ENCODE data around the gene CD302. TPM values are rescaled to one million over a fixed set of nuclear protein-coding genes. Genes with fewer than 3 reads are reported as not detected.

The CD302 gene
- total RNA-seq, 1 experiment from 2014 or later, result 3.3 TPM

DNA sequence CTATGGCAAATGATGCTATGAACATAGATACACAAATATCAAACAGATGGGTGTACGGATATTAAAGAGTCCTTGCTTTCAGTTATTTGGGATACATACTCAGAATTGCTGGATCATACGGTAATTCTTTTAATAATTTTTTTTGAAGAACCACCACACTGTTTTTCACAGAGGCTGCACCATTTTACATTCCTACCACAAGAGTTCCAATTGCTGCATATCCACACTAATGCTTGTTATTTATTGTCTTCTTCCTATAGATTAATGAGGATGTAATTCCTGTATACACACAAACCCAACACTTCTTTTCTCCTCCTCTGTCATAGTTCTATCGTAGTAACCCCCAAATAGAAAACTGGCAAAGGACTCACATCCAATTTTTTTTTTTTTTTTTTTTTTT is 21.7 kb downstream of the CD302 start:
- no peaks in the 10 kb centered on the region for H3K27me3 ChIP-seq (ENCODE audit: control insufficient read depth, insufficient read depth, low read length)
- no peak for ATAC-seq
- no peak overlapping the region for H3K27ac ChIP-seq (ENCODE audit: low read length)
- intact Hi-C loops (cut with micrococcal nuclease; ENCODE audit: unreplicated experiment) (no loop called here), in situ Hi-C loops (cut with HindIII; ENCODE audit: low pct_unique_long_range_greater_than_20kb, low sequenced_read_pairs) (no loop called here)
- no peak for DNase-seq (ENCODE audit: low read depth, low spot score)
- TF ChIP-seq, protein P1, sequence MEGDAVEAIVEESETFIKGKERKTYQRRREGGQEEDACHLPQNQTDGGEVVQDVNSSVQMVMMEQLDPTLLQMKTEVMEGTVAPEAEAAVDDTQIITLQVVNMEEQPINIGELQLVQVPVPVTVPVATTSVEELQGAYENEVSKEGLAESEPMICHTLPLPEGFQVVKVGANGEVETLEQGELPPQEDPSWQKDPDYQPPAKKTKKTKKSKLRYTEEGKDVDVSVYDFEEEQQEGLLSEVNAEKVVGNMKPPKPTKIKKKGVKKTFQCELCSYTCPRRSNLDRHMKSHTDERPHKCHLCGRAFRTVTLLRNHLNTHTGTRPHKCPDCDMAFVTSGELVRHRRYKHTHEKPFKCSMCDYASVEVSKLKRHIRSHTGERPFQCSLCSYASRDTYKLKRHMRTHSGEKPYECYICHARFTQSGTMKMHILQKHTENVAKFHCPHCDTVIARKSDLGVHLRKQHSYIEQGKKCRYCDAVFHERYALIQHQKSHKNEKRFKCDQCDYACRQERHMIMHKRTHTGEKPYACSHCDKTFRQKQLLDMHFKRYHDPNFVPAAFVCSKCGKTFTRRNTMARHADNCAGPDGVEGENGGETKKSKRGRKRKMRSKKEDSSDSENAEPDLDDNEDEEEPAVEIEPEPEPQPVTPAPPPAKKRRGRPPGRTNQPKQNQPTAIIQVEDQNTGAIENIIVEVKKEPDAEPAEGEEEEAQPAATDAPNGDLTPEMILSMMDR (IDR thresholded peaks at IDR 0.05), result no peak; the same call in 1 of the 2 replicates
- TF ChIP-seq SIN3A (IDR thresholded peaks at IDR 0.05; ENCODE audit: borderline replicate concordance, insufficient read depth, low read depth, low read length) (no peak), POLR2AphosphoS5 (IDR thresholded peaks at IDR 0.05; ENCODE audit: low read depth, low read length) (no peak), TCF7L2 (IDR thresholded peaks at IDR 0.05; ENCODE audit: low read depth, low read length) (no peak)
- TF ChIP-seq, protein P2, sequence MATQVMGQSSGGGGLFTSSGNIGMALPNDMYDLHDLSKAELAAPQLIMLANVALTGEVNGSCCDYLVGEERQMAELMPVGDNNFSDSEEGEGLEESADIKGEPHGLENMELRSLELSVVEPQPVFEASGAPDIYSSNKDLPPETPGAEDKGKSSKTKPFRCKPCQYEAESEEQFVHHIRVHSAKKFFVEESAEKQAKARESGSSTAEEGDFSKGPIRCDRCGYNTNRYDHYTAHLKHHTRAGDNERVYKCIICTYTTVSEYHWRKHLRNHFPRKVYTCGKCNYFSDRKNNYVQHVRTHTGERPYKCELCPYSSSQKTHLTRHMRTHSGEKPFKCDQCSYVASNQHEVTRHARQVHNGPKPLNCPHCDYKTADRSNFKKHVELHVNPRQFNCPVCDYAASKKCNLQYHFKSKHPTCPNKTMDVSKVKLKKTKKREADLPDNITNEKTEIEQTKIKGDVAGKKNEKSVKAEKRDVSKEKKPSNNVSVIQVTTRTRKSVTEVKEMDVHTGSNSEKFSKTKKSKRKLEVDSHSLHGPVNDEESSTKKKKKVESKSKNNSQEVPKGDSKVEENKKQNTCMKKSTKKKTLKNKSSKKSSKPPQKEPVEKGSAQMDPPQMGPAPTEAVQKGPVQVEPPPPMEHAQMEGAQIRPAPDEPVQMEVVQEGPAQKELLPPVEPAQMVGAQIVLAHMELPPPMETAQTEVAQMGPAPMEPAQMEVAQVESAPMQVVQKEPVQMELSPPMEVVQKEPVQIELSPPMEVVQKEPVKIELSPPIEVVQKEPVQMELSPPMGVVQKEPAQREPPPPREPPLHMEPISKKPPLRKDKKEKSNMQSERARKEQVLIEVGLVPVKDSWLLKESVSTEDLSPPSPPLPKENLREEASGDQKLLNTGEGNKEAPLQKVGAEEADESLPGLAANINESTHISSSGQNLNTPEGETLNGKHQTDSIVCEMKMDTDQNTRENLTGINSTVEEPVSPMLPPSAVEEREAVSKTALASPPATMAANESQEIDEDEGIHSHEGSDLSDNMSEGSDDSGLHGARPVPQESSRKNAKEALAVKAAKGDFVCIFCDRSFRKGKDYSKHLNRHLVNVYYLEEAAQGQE (IDR thresholded peaks at IDR 0.05; ENCODE audit: insufficient read depth in 1 of 2, low read depth in 2 of 2, low read length in 1 of 2), result no peak
- no peaks in the 10 kb centered on the region for H3K9me3 ChIP-seq (ENCODE audit: control insufficient read depth, insufficient read depth, low read depth, low read length)
- no peaks in the 10 kb centered on the region; the same call in 1 of the 2 replicates for H3K4me1 ChIP-seq (ENCODE audit: control insufficient read depth, insufficient read depth, low read length)
- H3K36me3 ChIP-seq (ENCODE audit: control insufficient read depth, insufficient read depth, low read length), result no peaks in the 10 kb centered on the region
- BruUV-seq (replicated peaks), result no TSS peak
- CTCF ChIA-PET, result no interaction called here
- no peak overlapping the region for H3K4me3 ChIP-seq (ENCODE audit: low read depth in 2 of 2, low read length in 2 of 2)
- POLR2A ChIA-PET, result interaction anchor here (0.6 kb wide), 1 partner anchor 192 kb away, joined by 3 read pairs; no protein-coding TSS in a partner anchor

DNA sequence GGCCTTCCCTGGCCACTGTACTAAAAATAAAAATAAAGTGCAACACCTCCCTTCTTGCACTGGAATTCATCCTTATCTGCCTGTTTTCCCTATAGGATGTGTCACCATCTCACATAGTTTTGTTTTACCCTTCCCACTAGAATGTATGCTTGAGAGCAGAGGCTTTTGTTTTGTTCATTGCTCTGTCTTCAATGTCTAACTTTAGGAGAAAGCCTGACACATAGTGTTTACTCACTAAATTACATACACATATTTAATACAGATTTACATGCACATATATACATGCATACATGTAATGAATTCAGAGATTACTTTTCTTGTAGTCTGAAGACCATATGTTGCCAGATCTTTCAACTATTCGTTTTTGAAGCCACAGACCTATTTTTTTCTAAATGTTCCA is 23.0 kb downstream of the CD302 start:
- CTCF ChIA-PET, result no interaction called here
- peaks cover 2% of the 10 kb centered on the region for H3K36me3 ChIP-seq (ENCODE audit: control insufficient read depth, insufficient read depth, low read length)
- in situ Hi-C loops (cut with HindIII; ENCODE audit: low pct_unique_long_range_greater_than_20kb, low sequenced_read_pairs) (no loop called here), intact Hi-C loops (cut with micrococcal nuclease; ENCODE audit: unreplicated experiment) (no loop called here)
- no peaks in the 10 kb centered on the region; the same call in 1 of the 2 replicates for H3K4me1 ChIP-seq (ENCODE audit: control insufficient read depth, insufficient read depth, low read length)
- TF ChIP-seq, protein P1 (IDR thresholded peaks at IDR 0.05), result no peak
- BruUV-seq (replicated peaks), result no TSS peak
- H3K4me3 ChIP-seq (ENCODE audit: low read depth in 2 of 2, low read length in 2 of 2), result no peak overlapping the region
- no peak overlapping the region for H3K27ac ChIP-seq (ENCODE audit: low read length)
- POLR2A ChIA-PET, result no interaction called here
- DNase-seq (ENCODE audit: low read depth, low spot score) (no peak), ATAC-seq (no peak; the same call in 1 of the 2 replicates)
- H3K9me3 ChIP-seq (ENCODE audit: control insufficient read depth, insufficient read depth, low read depth, low read length), result no peaks in the 10 kb centered on the region
- no peaks in the 10 kb centered on the region for H3K27me3 ChIP-seq (ENCODE audit: control insufficient read depth, insufficient read depth, low read length)
